BJ (cell line): Measurements from ENCODE around the gene STRADA. TPM values are rescaled to one million over a fixed set of nuclear protein-coding genes. Genes with fewer than 3 reads are reported as not detected.
A peak's percentile ranks its signal among the peaks of the same experiment; 100 is the strongest.

ENCODE experiments used
- CTCF ChIA-PET: fragments of 350-600 bp; formaldehyde crosslinking; extraction: SDS; loops from one replicate; lab custom pipeline; 2021; ENCODE audit warnings: antibody characterized with exemption, inconsistent platforms; lab: Yijun Ruan, JAX
- POLR2A ChIA-PET: fragments of 300-600 bp; sonication (Branson Sonifier 250); formaldehyde crosslinking; extraction: SDS; loops from one replicate; lab custom pipeline; 2021; ENCODE audit warnings: antibody characterized with exemption; lab: Charles Lee
- DNase-seq: peaks from one replicate; pipeline ENCODE4 v3.0.0-alpha.2; 2011; ENCODE audit warnings: low read depth
- H3K27me3 ChIP-seq: 2 replicates; pipeline ENCODE4 v1.6.0; 2011; ENCODE audit warnings: low read length; ENCODE audit not compliant: control insufficient read depth, insufficient read depth
- H3K36me3 ChIP-seq: 2 replicates; pipeline ENCODE4 v1.5.1; 2011; ENCODE audit warnings: low read length; ENCODE audit not compliant: control insufficient read depth, insufficient read depth
- H3K4me3 ChIP-seq: 2 replicates; pipeline ENCODE4 v1.5.1; 2011; ENCODE audit warnings: low read depth, mild to moderate bottlenecking, control low read depth, low read length
- polyA plus RNA-seq: library from polyadenylated mRNA; depleted of rRNA; stranded (reverse); fragments of >200 nt; gene quantifications from 2 replicates; pipeline ENCODE4 v1.2.3, GENCODE V29; 2011
- TF ChIP-seq, protein P1 (sequence below): IDR thresholded peaks from 2 replicates; pipeline ENCODE4 v1.5.1; 2011; ENCODE audit warnings: low read depth, mild to moderate bottlenecking, control low read depth, inconsistent platforms, low read length, moderate library complexity; ENCODE audit not compliant: insufficient read depth

Gene STRADA
- polyA plus RNA-seq, 1 experiment, result 30.9 TPM

DNA sequence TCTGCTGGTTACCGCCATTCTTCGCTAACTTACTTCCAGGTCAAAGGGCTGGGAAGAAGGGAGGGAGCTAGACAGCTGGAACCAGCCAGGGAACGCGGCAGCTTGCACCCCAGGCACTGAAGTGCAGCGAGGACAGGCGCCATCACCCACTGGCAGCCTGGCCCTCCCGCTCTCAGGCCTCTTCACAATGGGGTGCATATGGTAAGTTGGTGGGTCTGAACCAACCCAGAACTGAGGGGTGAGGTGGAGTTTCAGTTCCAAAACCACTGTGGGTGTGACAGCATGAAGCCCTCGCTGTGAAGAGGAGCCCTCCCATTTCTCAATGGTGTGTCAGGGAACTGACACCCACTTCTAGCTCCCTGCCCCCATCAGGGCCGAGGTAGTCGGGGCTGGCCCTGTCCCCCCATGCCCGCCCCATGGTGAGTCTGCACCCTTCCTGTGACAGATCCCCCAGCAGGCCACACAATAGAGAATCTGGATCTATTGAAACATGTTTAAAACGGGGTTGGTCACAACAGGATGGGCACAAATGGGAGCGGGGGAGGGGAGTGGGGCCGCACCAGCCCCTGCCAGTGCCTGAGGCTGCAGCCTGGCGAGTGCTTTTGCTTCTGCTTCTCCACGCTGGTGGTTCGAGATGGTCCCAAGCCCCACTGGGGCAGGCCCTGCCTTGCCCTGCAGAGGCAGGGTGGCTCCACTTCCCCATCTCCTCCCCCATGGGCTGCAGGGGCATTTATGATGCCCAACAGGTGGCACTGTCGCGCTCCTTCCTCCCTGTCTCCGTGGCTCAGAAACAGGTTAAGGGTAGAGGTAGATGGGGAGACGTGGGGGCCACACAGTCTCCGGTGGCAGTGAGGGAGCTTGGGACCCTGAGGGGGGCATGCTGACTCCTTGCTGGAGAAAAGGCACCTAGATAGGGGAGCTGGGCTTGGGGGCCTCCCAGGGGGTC is 44.0 kb downstream of the STRADA start:
- CTCF ChIA-PET, result interaction anchor here (0.9 to 2.3 kb wide), 4 partner anchors 10 to 129 kb away, joined by 3 to 5 read pairs (median 4); no protein-coding TSS in a partner anchor
- POLR2A ChIA-PET, result interaction anchor here (0.5 kb wide), 1 partner anchor 70 kb away, joined by 3 read pairs; no protein-coding TSS in a partner anchor
- no peak overlapping the region for H3K4me3 ChIP-seq
- peaks cover 3% of the 10 kb centered on the region for H3K36me3 ChIP-seq
- no peak for DNase-seq
- no peaks in the 10 kb centered on the region for H3K27me3 ChIP-seq
- TF ChIP-seq, protein P1, sequence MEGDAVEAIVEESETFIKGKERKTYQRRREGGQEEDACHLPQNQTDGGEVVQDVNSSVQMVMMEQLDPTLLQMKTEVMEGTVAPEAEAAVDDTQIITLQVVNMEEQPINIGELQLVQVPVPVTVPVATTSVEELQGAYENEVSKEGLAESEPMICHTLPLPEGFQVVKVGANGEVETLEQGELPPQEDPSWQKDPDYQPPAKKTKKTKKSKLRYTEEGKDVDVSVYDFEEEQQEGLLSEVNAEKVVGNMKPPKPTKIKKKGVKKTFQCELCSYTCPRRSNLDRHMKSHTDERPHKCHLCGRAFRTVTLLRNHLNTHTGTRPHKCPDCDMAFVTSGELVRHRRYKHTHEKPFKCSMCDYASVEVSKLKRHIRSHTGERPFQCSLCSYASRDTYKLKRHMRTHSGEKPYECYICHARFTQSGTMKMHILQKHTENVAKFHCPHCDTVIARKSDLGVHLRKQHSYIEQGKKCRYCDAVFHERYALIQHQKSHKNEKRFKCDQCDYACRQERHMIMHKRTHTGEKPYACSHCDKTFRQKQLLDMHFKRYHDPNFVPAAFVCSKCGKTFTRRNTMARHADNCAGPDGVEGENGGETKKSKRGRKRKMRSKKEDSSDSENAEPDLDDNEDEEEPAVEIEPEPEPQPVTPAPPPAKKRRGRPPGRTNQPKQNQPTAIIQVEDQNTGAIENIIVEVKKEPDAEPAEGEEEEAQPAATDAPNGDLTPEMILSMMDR, result peak; percentile 59

DNA sequence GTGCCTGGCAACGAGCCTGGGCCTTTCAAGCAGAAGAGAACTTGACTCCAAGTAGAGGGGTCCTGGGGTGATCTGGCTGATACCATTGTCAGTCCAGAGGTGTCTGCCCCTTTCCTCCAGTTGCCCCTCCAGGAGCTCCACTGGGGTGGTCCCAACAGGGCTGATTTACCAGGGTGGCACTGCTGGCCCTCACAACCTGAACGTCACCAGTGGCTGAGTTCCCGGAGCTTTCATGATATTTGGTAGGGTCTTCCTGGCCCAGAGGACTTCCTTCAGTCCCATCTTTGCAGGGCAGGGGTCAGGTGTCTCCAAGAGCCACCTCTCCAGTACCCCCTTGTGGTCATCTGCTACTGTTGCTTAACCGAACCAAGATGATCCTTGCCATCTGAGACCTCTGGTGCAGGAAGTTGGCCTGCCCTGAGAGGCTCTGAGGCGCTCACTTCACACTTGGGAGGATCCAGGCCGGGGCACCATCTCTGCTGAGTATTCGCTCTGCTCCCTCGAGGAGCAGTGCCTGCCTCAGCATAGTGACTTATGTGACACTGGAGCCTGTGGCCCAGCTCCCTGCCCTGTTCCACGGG is 45.1 kb downstream of the STRADA start:
- no peak for DNase-seq
- no peak overlapping the region for H3K4me3 ChIP-seq
- ChIA-PET POLR2A (no interaction called here), CTCF (interaction anchor here (0.7 to 2.3 kb wide), 6 partner anchors 9 to 271 kb away, joined by 3 to 5 read pairs (median 3); no protein-coding TSS in a partner anchor)
- H3K27me3 ChIP-seq, result no peaks in the 10 kb centered on the region
- peaks cover 4% of the 10 kb centered on the region for H3K36me3 ChIP-seq
- TF ChIP-seq, protein P1, result peak; percentile 43

DNA sequence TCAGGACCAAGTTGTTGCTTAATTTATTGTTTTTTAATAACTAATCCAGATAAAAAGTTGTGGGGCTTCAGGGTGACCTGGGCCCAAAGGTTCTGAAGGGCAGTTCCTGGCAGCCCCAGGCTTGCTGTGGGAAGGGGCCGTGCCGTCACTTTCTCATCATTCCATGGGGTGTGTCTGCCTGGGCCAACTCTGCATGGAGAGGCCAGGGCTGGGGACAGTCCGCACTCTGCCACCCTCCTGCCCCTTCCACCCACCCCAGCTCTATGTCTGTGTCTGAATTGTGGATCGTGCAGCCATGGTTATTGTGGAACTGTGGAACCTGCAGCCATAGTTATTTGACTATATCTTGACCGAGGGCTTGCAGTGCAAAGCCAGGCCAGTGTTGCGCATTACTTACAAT is 45.7 kb downstream of the STRADA start:
- no peaks in the 10 kb centered on the region for H3K27me3 ChIP-seq
- ChIA-PET POLR2A (no interaction called here), CTCF (interaction anchor here (0.9 to 2.3 kb wide), 4 partner anchors 9 to 270 kb away, joined by 3 to 5 read pairs (median 4); no protein-coding TSS in a partner anchor)
- no peak for DNase-seq
- no peak overlapping the region for H3K4me3 ChIP-seq
- TF ChIP-seq, protein P1, result no peak
- peaks cover 6% of the 10 kb centered on the region for H3K36me3 ChIP-seq

DNA sequence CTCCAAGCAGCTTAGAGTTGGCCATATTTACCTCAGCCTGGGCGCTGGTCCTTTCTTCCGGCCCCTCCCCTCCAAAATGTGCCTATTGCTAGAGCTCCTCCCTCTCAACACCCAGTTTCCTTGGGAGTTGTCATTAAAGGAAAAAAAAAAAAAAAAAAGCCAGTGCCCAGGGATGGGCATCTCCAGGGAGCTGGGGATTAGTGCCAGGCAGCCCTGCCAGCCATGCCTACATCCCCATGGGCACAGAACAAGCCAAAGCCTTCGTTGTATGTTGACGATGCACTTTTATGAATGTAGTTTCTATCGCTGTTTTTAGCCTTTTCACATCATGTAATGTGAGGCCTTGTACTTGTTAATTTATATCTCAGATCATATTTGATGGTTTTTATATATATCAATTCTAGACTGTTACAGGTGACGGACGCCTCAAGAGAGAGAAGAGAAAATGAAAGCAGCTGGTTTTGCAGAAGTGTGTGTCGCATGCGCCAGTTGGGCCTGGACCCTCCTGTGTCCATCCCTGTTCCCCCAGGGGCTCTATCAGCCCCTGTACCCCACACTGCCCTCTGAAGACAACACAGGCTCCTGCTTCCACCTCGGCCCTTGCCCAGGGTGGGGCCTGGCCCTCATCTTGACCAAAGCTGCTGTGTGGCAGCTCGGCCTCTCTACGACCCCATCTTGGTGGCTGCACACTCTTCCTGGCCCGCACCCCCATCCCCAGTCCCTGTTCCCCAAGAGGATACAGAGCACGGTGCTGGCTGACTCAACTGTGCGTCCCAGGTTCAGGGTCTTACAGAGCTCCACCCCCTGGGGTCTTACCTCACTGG is 46.4 kb downstream of the STRADA start:
- H3K4me3 ChIP-seq, result no peak overlapping the region
- ChIA-PET CTCF (interaction anchor here (1.1 to 2.3 kb wide), 4 partner anchors 8 to 19 kb away, joined by 3 to 5 read pairs (median 4); no protein-coding TSS in a partner anchor), POLR2A (interaction anchor here (0.6 kb wide), 1 partner anchor 15 kb away, joined by 3 read pairs; no protein-coding TSS in a partner anchor)
- peaks cover 11% of the 10 kb centered on the region for H3K36me3 ChIP-seq
- no peak for DNase-seq
- H3K27me3 ChIP-seq, result no peaks in the 10 kb centered on the region
- TF ChIP-seq, protein P1, result no peak
